CD4-positive, alpha-beta T cell treated with Interleukin-1 beta for 1 hour (primary cell): ENCODE measurements around the gene NRXN3.
"Not testable (repeated sequence)": the region's sequence is repeated elsewhere in the genome, so short reads cannot be mapped to it uniquely, and the experiment has no call there.

ENCODE experiments used
- DNase-seq, 2 donors: peaks; one replicate each; pipeline ENCODE4 v3.0.0-alpha.2; 2020 to 2022

Gene NRXN3

GRCh38 chr14:78968265-78968664 is 798.1 kb downstream of the NRXN3 start:
- DNase-seq: no peak

GRCh38 chr14:78970677-78971076 is 800.5 kb downstream of the NRXN3 start:
- DNase-seq: no peak

- DNase-seq: no peak
These were observed 802.3 kb downstream of the NRXN3 start for GRCh38 chr14:78972440-78972839.

GRCh38 chr14:78974691-78975090 is 804.5 kb downstream of the NRXN3 start:
- DNase-seq: no peak

- DNase-seq: no peak
These were observed 805.6 kb downstream of the NRXN3 start for GRCh38 chr14:78975734-78976133.

- no peak for DNase-seq
These were observed 808.7 kb downstream of the NRXN3 start for GRCh38 chr14:78978896-78979295.

GRCh38 chr14:78982551-78982950 is 812.4 kb downstream of the NRXN3 start:
- no peak for DNase-seq

GRCh38 chr14:78983126-78983525 is 813.0 kb downstream of the NRXN3 start:
- DNase-seq: no peak

- DNase-seq: no peak
These were observed 815.7 kb downstream of the NRXN3 start for GRCh38 chr14:78985668-78986381.

- DNase-seq: no peak
These were observed 816.8 kb downstream of the NRXN3 start for GRCh38 chr14:78986989-78987388.

GRCh38 chr14:78989221-78989620 is 819.0 kb downstream of the NRXN3 start:
- DNase-seq: no peak

GRCh38 chr14:78992867-78993266 is 822.7 kb downstream of the NRXN3 start:
- DNase-seq: no peak

GRCh38 chr14:78997811-78998210 is 827.6 kb downstream of the NRXN3 start:
- no peak for DNase-seq

- no peak for DNase-seq
These were observed 839.1 kb downstream of the NRXN3 start for GRCh38 chr14:79009286-79009685.

- no peak for DNase-seq
These were observed 841.1 kb downstream of the NRXN3 start for GRCh38 chr14:79011091-79011919.

- no peak for DNase-seq
These were observed 841.7 kb downstream of the NRXN3 start for GRCh38 chr14:79011920-79012204.

- DNase-seq: no peak
These were observed 846.8 kb downstream of the NRXN3 start for GRCh38 chr14:79016828-79017505.

GRCh38 chr14:79017561-79017960 is 847.4 kb downstream of the NRXN3 start:
- DNase-seq: no peak

GRCh38 chr14:79018836-79019235 is 848.7 kb downstream of the NRXN3 start:
- no peak for DNase-seq

GRCh38 chr14:79019898-79020297 is 849.7 kb downstream of the NRXN3 start:
- not testable (repeated sequence) for DNase-seq

GRCh38 chr14:79021766-79022165 is 851.6 kb downstream of the NRXN3 start:
- no peak for DNase-seq

- no peak for DNase-seq
These were observed 857.0 kb downstream of the NRXN3 start for GRCh38 chr14:79027138-79027537.

- no peak for DNase-seq
These were observed 858.1 kb downstream of the NRXN3 start for GRCh38 chr14:79028281-79028680.

GRCh38 chr14:79036441-79036840 is 866.3 kb downstream of the NRXN3 start:
- DNase-seq: no peak
